GM23338 (cell line): ENCODE results near the gene ZNF391. TPM values are rescaled to one million over a fixed set of nuclear protein-coding genes. Genes with fewer than 3 reads are reported as not detected.

Experiments used
- ATAC-seq: fragments of 200-7000 bp; cut with Tn5 transposase; 3 replicates; pipeline ENCODE4 v1.9.1; 2020
- DNase-seq: peaks from one replicate; pipeline ENCODE4 v3.0.0-alpha.2; 2015; ENCODE audit warnings: low spot score
- H2AFZ ChIP-seq: fragments of 200-600 bp; sonication (generic); 2 replicates; pipeline ENCODE4 v1.8.0; 2016; ENCODE audit warnings: antibody characterized with exemption, mild to moderate bottlenecking, moderate library complexity
- H3F3A ChIP-seq: fragments of 200-600 bp; sonication (generic); replicated peaks from 2 replicates; pipeline ENCODE4 v1.8.0; 2017; ENCODE audit warnings: antibody characterized with exemption, mixed run types, low read depth
- H3K27ac ChIP-seq: fragments of 200-600 bp; sonication (generic); 2 replicates; pipeline ENCODE4 v1.6.1; 2016; ENCODE audit warnings: low read depth
- H3K27me3 ChIP-seq: fragments of 200-600 bp; sonication (generic); 2 replicates; pipeline ENCODE4 v1.8.0; 2016; ENCODE audit warnings: mild to moderate bottlenecking, mixed run types, moderate library complexity; ENCODE audit not compliant: insufficient read depth
- H3K36me3 ChIP-seq: fragments of 200-600 bp; sonication (generic); 2 replicates; pipeline ENCODE4 v1.8.0; 2016; ENCODE audit warnings: mild to moderate bottlenecking; ENCODE audit not compliant: insufficient read depth
- H3K4me1 ChIP-seq: fragments of 200-600 bp; sonication (generic); 2 replicates; pipeline ENCODE4 v1.8.0; 2016; ENCODE audit warnings: mild to moderate bottlenecking, moderate library complexity; ENCODE audit not compliant: insufficient read depth
- H3K4me2 ChIP-seq: fragments of 200-600 bp; sonication (generic); 2 replicates; pipeline ENCODE4 v1.7.1; 2017; ENCODE audit warnings: mixed run types
- H3K4me3 ChIP-seq: fragments of 200-600 bp; sonication (generic); 2 replicates; pipeline ENCODE4 v1.6.1; 2016; ENCODE audit warnings: mixed run types
- H3K79me2 ChIP-seq: fragments of 200-600 bp; sonication (generic); replicated peaks from 2 replicates; pipeline ENCODE4 v1.8.0; 2017; ENCODE audit warnings: mild to moderate bottlenecking; ENCODE audit not compliant: insufficient read depth
- H3K9me2 ChIP-seq: fragments of 200-600 bp; sonication (generic); 2 replicates; pipeline ENCODE4 v1.8.0; 2017; ENCODE audit not compliant: insufficient read depth
- H4K20me1 ChIP-seq: fragments of 200-600 bp; sonication (generic); replicated peaks from 2 replicates; pipeline ENCODE4 v1.8.0; 2017; ENCODE audit warnings: mild to moderate bottlenecking; ENCODE audit not compliant: insufficient read depth
- H3K27ac Mint-ChIP-seq: 2 replicates; pipeline ENCODE4 v1.8.0; 2020; ENCODE audit warnings: inconsistent platforms, mild to moderate bottlenecking, moderate library complexity, mixed read lengths
- H3K27me3 Mint-ChIP-seq: 3 replicates; pipeline ENCODE4 v1.8.0; 2022; ENCODE audit warnings: low read depth, mild to moderate bottlenecking, moderate library complexity, mixed read lengths, inconsistent platforms; ENCODE audit not compliant: insufficient read depth, poor library complexity
- H3K36me3 Mint-ChIP-seq: 3 replicates; pipeline ENCODE4 v1.8.0; 2021; ENCODE audit warnings: low read depth, mild to moderate bottlenecking, inconsistent platforms, moderate library complexity, mixed read lengths
- H3K4me1 Mint-ChIP-seq: 3 replicates; pipeline ENCODE4 v1.8.0; 2020; ENCODE audit warnings: mild to moderate bottlenecking, inconsistent platforms, mixed read lengths
- H3K4me3 Mint-ChIP-seq: 3 replicates; pipeline ENCODE4 v1.8.0; 2021; ENCODE audit warnings: moderate library complexity, mild to moderate bottlenecking, inconsistent platforms, mixed read lengths
- H3K9me3 Mint-ChIP-seq: 3 replicates; pipeline ENCODE4 v1.8.0; 2020; ENCODE audit warnings: moderate library complexity, mild to moderate bottlenecking, inconsistent platforms, mixed read lengths
- CREB1 ChIP-seq: fragments of 250-450 bp; sonication (Bioruptor Pico); IDR thresholded peaks from 2 replicates; pipeline ENCODE4 v1.5.0; 2020; ENCODE audit warnings: low read depth, mild to moderate bottlenecking, moderate library complexity
- EZH2 ChIP-seq: fragments of 200-600 bp; sonication (generic); IDR thresholded peaks from one replicate; pipeline ENCODE4 v1.8.0; 2017; ENCODE audit warnings: antibody characterized with exemption, mild to moderate bottlenecking, low read depth; ENCODE audit not compliant: unreplicated experiment
- EZH2phosphoT487 ChIP-seq: fragments of 200-600 bp; sonication (generic); IDR thresholded peaks from one replicate; pipeline ENCODE4 v1.8.1; 2018; ENCODE audit warnings: antibody characterized with exemption; ENCODE audit not compliant: unreplicated experiment
- JUNB ChIP-seq: IDR thresholded peaks from one replicate; pipeline ENCODE4 v1.6.1; 2016; ENCODE audit warnings: antibody characterized with exemption; ENCODE audit not compliant: unreplicated experiment
- NANOG ChIP-seq: IDR thresholded peaks from 2 replicates; pipeline ENCODE4 v1.6.1; 2016; ENCODE audit warnings: antibody characterized with exemption, borderline replicate concordance
- POLR2AphosphoS5 ChIP-seq: IDR thresholded peaks from 2 replicates; pipeline ENCODE4 v1.6.1; 2016; ENCODE audit warnings: antibody characterized with exemption, low read depth
- STAT1 ChIP-seq: IDR thresholded peaks from one replicate; pipeline ENCODE4 v1.6.1; 2016; ENCODE audit warnings: antibody characterized with exemption; ENCODE audit not compliant: unreplicated experiment
- ZNF114 ChIP-seq: fragments of 250-450 bp; sonication (Bioruptor Pico); IDR thresholded peaks from 2 replicates; pipeline ENCODE4 v1.5.0; 2020; ENCODE audit warnings: mild to moderate bottlenecking, moderate library complexity
- ZNF331 ChIP-seq: fragments of 250-450 bp; sonication (Bioruptor Pico); IDR thresholded peaks from 2 replicates; pipeline ENCODE4 v1.5.0; 2020; ENCODE audit warnings: low read depth, mild to moderate bottlenecking, moderate library complexity
- polyA plus RNA-seq: library from polyadenylated mRNA; unstranded; fragments of >200 nt; fragmentation: Nextera tagmentation; extraction: Ambion mirVana; gene quantifications from 2 replicates; pipeline ENCODE4 v1.2.1, GENCODE V29; 2016
- total RNA-seq: library from RNA; depleted of rRNA; stranded (reverse); fragments of >200 nt; shearing (Covaris generic); gene quantifications from 2 replicates; pipeline ENCODE4 v1.2.3, GENCODE V29; 2014
- TF ChIP-seq, protein P1 (sequence below): IDR thresholded peaks from 2 replicates; pipeline ENCODE4 v1.6.1; 2016; ENCODE audit warnings: antibody characterized with exemption
- TF ChIP-seq, protein P2 (sequence below): fragments of 250-450 bp; sonication (Bioruptor Pico); IDR thresholded peaks from 2 replicates; pipeline ENCODE4 v1.5.0; 2020; ENCODE audit warnings: mild to moderate bottlenecking, moderate library complexity
- TF ChIP-seq, protein P3 (sequence below): IDR thresholded peaks from one replicate; pipeline ENCODE4 v1.6.1; 2018; ENCODE audit warnings: antibody characterized with exemption; ENCODE audit not compliant: unreplicated experiment
- TF ChIP-seq, protein P4 (sequence below), 2 experiments: fragments of 200-600 bp in 1 of 2; sonication (generic) in 1 of 2; conservative IDR thresholded peaks; 2 replicates each; pipeline versions ENCODE4 v1.5.1 to v1.6.1; 2016 to 2017; ENCODE audit warnings: antibody characterized with exemption in 2 of 2, low read depth in 2 of 2, mild to moderate bottlenecking in 2 of 2, moderate library complexity in 1 of 2

ZNF391 gene
- total and polyA plus RNA-seq, 2 experiments from 2014 or later, result 11.4 to 22.5 TPM

DNA sequence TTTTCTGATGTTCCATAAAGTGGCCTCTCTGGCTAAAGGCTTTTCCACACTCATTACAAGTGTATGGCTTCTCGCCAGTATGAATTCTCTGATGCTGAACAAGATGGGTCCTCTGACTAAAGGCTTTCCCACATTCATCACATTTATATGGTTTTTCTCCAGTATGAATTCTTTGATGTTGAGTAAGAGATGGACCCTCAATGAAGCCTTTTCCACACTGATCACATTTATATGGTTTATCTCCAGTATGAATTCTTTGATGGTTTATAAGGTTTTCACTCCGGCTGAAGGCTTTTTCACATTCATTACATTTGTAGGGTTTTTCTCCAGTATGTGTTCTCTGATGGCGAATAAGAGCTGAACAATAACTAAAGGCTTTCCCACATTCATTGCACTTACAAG lies 63.9 kb downstream of the ZNF391 start:
- no peak overlapping the region for H3K27ac Mint-ChIP-seq
- H3K9me3 Mint-ChIP-seq, result peaks cover 93% of the 10 kb centered on the region
- no peak overlapping the region for H3K4me3 Mint-ChIP-seq
- DNase-seq, result no peak
- H3K36me3 ChIP-seq, result peaks cover 72% of the 10 kb centered on the region
- no peaks in the 10 kb centered on the region for H3K27me3 Mint-ChIP-seq
- H3K4me2 ChIP-seq, result no peak overlapping the region
- no peaks in the 10 kb centered on the region for H3K4me1 ChIP-seq
- H3K79me2 ChIP-seq, result no peaks in the 10 kb centered on the region
- H3K27ac ChIP-seq, result no peak overlapping the region
- TF ChIP-seq POLR2AphosphoS5, result no peak
- no peak for TF ChIP-seq CREB1
- TF ChIP-seq, protein P1, sequence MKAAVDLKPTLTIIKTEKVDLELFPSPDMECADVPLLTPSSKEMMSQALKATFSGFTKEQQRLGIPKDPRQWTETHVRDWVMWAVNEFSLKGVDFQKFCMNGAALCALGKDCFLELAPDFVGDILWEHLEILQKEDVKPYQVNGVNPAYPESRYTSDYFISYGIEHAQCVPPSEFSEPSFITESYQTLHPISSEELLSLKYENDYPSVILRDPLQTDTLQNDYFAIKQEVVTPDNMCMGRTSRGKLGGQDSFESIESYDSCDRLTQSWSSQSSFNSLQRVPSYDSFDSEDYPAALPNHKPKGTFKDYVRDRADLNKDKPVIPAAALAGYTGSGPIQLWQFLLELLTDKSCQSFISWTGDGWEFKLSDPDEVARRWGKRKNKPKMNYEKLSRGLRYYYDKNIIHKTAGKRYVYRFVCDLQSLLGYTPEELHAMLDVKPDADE, result no peak
- TF ChIP-seq, protein P2, sequence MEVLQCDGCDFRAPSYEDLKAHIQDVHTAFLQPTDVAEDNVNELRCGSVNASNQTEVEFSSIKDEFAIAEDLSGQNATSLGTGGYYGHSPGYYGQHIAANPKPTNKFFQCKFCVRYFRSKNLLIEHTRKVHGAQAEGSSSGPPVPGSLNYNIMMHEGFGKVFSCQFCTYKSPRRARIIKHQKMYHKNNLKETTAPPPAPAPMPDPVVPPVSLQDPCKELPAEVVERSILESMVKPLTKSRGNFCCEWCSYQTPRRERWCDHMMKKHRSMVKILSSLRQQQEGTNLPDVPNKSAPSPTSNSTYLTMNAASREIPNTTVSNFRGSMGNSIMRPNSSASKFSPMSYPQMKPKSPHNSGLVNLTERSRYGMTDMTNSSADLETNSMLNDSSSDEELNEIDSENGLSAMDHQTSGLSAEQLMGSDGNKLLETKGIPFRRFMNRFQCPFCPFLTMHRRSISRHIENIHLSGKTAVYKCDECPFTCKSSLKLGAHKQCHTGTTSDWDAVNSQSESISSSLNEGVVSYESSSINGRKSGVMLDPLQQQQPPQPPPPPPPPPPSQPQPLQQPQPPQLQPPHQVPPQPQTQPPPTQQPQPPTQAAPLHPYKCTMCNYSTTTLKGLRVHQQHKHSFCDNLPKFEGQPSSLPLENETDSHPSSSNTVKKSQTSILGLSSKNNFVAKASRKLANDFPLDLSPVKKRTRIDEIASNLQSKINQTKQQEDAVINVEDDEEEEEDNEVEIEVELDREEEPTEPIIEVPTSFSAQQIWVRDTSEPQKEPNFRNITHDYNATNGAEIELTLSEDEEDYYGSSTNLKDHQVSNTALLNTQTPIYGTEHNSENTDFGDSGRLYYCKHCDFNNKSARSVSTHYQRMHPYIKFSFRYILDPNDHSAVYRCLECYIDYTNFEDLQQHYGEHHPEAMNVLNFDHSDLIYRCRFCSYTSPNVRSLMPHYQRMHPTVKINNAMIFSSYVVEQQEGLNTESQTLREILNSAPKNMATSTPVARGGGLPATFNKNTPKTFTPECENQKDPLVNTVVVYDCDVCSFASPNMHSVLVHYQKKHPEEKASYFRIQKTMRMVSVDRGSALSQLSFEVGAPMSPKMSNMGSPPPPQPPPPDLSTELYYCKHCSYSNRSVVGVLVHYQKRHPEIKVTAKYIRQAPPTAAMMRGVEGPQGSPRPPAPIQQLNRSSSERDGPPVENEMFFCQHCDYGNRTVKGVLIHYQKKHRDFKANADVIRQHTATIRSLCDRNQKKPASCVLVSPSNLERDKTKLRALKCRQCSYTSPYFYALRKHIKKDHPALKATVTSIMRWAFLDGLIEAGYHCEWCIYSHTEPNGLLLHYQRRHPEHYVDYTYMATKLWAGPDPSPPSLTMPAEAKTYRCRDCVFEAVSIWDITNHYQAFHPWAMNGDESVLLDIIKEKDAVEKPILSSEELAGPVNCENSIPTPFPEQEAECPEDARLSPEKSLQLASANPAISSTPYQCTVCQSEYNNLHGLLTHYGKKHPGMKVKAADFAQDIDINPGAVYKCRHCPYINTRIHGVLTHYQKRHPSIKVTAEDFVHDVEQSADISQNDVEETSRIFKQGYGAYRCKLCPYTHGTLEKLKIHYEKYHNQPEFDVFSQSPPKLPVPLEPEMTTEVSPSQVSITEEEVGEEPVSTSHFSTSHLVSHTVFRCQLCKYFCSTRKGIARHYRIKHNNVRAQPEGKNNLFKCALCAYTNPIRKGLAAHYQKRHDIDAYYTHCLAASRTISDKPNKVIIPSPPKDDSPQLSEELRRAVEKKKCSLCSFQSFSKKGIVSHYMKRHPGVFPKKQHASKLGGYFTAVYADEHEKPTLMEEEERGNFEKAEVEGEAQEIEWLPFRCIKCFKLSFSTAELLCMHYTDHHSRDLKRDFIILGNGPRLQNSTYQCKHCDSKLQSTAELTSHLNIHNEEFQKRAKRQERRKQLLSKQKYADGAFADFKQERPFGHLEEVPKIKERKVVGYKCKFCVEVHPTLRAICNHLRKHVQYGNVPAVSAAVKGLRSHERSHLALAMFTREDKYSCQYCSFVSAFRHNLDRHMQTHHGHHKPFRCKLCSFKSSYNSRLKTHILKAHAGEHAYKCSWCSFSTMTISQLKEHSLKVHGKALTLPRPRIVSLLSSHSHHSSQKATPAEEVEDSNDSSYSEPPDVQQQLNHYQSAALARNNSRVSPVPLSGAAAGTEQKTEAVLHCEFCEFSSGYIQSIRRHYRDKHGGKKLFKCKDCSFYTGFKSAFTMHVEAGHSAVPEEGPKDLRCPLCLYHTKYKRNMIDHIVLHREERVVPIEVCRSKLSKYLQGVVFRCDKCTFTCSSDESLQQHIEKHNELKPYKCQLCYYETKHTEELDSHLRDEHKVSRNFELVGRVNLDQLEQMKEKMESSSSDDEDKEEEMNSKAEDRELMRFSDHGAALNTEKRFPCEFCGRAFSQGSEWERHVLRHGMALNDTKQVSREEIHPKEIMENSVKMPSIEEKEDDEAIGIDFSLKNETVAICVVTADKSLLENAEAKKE (CRISPR knock-in tag), result no peak
- no peak for TF ChIP-seq ZNF114 (CRISPR knock-in tag)
- TF ChIP-seq NANOG, result no peak
- no peak for TF ChIP-seq EZH2phosphoT487
- TF ChIP-seq ZNF331 (CRISPR knock-in tag), result no peak
- TF ChIP-seq EZH2, result no peak
- TF ChIP-seq, protein P3, sequence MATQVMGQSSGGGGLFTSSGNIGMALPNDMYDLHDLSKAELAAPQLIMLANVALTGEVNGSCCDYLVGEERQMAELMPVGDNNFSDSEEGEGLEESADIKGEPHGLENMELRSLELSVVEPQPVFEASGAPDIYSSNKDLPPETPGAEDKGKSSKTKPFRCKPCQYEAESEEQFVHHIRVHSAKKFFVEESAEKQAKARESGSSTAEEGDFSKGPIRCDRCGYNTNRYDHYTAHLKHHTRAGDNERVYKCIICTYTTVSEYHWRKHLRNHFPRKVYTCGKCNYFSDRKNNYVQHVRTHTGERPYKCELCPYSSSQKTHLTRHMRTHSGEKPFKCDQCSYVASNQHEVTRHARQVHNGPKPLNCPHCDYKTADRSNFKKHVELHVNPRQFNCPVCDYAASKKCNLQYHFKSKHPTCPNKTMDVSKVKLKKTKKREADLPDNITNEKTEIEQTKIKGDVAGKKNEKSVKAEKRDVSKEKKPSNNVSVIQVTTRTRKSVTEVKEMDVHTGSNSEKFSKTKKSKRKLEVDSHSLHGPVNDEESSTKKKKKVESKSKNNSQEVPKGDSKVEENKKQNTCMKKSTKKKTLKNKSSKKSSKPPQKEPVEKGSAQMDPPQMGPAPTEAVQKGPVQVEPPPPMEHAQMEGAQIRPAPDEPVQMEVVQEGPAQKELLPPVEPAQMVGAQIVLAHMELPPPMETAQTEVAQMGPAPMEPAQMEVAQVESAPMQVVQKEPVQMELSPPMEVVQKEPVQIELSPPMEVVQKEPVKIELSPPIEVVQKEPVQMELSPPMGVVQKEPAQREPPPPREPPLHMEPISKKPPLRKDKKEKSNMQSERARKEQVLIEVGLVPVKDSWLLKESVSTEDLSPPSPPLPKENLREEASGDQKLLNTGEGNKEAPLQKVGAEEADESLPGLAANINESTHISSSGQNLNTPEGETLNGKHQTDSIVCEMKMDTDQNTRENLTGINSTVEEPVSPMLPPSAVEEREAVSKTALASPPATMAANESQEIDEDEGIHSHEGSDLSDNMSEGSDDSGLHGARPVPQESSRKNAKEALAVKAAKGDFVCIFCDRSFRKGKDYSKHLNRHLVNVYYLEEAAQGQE, result no peak
- no peak for TF ChIP-seq JUNB
- no peak for TF ChIP-seq STAT1
- TF ChIP-seq, protein P4, sequence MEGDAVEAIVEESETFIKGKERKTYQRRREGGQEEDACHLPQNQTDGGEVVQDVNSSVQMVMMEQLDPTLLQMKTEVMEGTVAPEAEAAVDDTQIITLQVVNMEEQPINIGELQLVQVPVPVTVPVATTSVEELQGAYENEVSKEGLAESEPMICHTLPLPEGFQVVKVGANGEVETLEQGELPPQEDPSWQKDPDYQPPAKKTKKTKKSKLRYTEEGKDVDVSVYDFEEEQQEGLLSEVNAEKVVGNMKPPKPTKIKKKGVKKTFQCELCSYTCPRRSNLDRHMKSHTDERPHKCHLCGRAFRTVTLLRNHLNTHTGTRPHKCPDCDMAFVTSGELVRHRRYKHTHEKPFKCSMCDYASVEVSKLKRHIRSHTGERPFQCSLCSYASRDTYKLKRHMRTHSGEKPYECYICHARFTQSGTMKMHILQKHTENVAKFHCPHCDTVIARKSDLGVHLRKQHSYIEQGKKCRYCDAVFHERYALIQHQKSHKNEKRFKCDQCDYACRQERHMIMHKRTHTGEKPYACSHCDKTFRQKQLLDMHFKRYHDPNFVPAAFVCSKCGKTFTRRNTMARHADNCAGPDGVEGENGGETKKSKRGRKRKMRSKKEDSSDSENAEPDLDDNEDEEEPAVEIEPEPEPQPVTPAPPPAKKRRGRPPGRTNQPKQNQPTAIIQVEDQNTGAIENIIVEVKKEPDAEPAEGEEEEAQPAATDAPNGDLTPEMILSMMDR (conservative IDR thresholded peaks at IDR 0.05; ENCODE audit: low read depth in 2 of 2), result no peak
- ATAC-seq, result no peak
- H3K4me1 Mint-ChIP-seq, result no peaks in the 10 kb centered on the region
- H2AFZ ChIP-seq, result no peak overlapping the region
- peaks cover 91% of the 10 kb centered on the region for H3K36me3 Mint-ChIP-seq
- no peaks in the 10 kb centered on the region for H4K20me1 ChIP-seq
- no peaks in the 10 kb centered on the region for H3K27me3 ChIP-seq
- no peaks in the 10 kb centered on the region for H3K9me2 ChIP-seq
- no peaks in the 10 kb centered on the region for H3F3A ChIP-seq
- H3K4me3 ChIP-seq, result no peak overlapping the region
